ENCODE data around the gene ABCC5.

- TF ChIP-seq, protein P1, sequence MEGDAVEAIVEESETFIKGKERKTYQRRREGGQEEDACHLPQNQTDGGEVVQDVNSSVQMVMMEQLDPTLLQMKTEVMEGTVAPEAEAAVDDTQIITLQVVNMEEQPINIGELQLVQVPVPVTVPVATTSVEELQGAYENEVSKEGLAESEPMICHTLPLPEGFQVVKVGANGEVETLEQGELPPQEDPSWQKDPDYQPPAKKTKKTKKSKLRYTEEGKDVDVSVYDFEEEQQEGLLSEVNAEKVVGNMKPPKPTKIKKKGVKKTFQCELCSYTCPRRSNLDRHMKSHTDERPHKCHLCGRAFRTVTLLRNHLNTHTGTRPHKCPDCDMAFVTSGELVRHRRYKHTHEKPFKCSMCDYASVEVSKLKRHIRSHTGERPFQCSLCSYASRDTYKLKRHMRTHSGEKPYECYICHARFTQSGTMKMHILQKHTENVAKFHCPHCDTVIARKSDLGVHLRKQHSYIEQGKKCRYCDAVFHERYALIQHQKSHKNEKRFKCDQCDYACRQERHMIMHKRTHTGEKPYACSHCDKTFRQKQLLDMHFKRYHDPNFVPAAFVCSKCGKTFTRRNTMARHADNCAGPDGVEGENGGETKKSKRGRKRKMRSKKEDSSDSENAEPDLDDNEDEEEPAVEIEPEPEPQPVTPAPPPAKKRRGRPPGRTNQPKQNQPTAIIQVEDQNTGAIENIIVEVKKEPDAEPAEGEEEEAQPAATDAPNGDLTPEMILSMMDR (IDR thresholded peaks at IDR 0.05; ENCODE audit: insufficient read depth, low read depth, low read length): no peak
- TF ChIP-seq EZH2 (IDR thresholded peaks at IDR 0.05; ENCODE audit: insufficient read depth, low read length): no peak
These were observed 73.9 kb downstream of the ABCC5 start for GRCh38 chr3:183943739-183944138.

All from astrocyte (in vitro differentiated cells and primary cell).